ENCODE measurements around the gene PRUNE2. TPM values are rescaled to one million over a fixed set of nuclear protein-coding genes. Genes with fewer than 3 reads are reported as not detected.

PRUNE2 gene
- total and polyA plus RNA-seq, 9 of the 15 experiments (the other 6 are each of a cell fraction or from before 2014, with no cell fraction given) = 0.05 to 0.45 (median 0.18) TPM; not detected in 1

- TF ChIP-seq, protein P1, sequence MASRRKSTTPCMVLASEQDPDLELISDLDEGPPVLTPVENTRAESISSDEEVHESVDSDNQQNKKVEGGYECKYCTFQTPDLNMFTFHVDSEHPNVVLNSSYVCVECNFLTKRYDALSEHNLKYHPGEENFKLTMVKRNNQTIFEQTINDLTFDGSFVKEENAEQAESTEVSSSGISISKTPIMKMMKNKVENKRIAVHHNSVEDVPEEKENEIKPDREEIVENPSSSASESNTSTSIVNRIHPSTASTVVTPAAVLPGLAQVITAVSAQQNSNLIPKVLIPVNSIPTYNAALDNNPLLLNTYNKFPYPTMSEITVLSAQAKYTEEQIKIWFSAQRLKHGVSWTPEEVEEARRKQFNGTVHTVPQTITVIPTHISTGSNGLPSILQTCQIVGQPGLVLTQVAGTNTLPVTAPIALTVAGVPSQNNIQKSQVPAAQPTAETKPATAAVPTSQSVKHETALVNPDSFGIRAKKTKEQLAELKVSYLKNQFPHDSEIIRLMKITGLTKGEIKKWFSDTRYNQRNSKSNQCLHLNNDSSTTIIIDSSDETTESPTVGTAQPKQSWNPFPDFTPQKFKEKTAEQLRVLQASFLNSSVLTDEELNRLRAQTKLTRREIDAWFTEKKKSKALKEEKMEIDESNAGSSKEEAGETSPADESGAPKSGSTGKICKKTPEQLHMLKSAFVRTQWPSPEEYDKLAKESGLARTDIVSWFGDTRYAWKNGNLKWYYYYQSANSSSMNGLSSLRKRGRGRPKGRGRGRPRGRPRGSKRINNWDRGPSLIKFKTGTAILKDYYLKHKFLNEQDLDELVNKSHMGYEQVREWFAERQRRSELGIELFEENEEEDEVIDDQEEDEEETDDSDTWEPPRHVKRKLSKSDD (conservative IDR thresholded peaks at IDR 0.05; ENCODE audit: low read length) = no peak
- TF ChIP-seq SRSF3 (IDR thresholded peaks at IDR 0.05; ENCODE audit: insufficient read depth, low read length) (no peak), CSDE1 (IDR thresholded peaks at IDR 0.05) (no peak), ZFX (CRISPR knock-in tag; IDR thresholded peaks at IDR 0.05) (no peak)
These were observed 172.8 kb downstream of the PRUNE2 start (continued) for GRCh38 chr9:76733096-76733495.

DNA sequence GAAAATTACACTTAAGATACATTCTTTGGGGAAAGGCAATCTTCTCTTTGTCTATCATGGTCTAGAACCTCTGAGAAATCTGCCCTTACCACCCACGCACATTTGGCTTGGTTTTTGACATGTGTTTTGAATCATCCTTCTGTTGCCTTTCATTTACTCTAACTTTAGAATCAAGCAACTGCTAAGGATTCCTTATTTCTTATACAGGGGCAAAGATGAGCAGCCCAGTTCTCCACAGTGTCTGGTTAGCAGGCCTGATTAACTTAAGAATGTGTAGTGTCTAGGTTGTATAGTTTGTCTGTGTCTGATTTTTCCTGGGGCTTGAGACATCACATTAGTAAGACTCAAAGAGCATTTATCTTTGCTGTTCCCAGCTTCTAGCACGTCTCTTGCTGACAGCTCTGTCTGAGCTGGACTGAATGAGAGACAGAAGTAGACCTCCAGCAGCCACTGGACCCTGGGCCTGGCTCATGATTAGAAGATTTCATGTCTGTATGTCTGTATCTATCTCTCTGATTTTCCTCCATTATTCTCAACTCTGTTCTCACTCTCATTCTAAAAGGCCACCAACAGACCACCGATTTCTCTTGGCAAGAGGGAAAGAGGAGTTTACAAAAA lies 173.5 kb downstream of the PRUNE2 start:
- Histone ChIP-seq H3K79me2 (ENCODE audit: control insufficient read depth, insufficient read depth, low read length) (no peaks in the 10 kb centered on the region), H2AFZ (ENCODE audit: low read depth, low read length) (no peak overlapping the region), H3K4me2 (ENCODE audit: insufficient read depth, low read length) (no peak overlapping the region), H3K4me3 (no peak overlapping the region), H4K20me1 (replicated peaks; ENCODE audit: control insufficient read depth, insufficient read depth, low read length) (no peaks in the 10 kb centered on the region), H3K9me1 (ENCODE audit: control insufficient read depth, insufficient read depth, low read length) (no peaks in the 10 kb centered on the region), H3K27ac (ENCODE audit: extremely low read depth, low read depth, low read length) (no peak overlapping the region), H3K27me3 (ENCODE audit: control insufficient read depth in 2 of 2, insufficient read depth in 2 of 2, low read length in 2 of 2) (no peaks in the 10 kb centered on the region; a peak in 1 of 5 replicates), H3K4me1 (replicated peaks in 1 of 2; ENCODE audit: control insufficient read depth in 2 of 2, insufficient read depth in 2 of 2, low read length in 2 of 2) (no peaks in the 10 kb centered on the region), H3K9me3 (replicated peaks; ENCODE audit: control insufficient read depth, insufficient read depth, low read depth, low read length) (no peaks in the 10 kb centered on the region), H3K9ac (ENCODE audit: insufficient read depth in 1 of 2, low read depth in 2 of 2, low read length in 2 of 2) (no peak overlapping the region), H3K36me3 (ENCODE audit: control insufficient read depth, insufficient read depth, low read length) (no peaks in the 10 kb centered on the region)
- BruUV-seq (replicated peaks) = no TSS peak
- DNase-seq (ENCODE audit: extremely low read depth in 1 of 4, low spot score in 3 of 4) (no peak), FAIRE-seq (no peak), ATAC-seq (no peak)
- in situ Hi-C loops (cut with MboI) (no loop called here), intact Hi-C loops (cut with micrococcal nuclease) (no loop called here)
- ChIA-PET CTCF (ENCODE audit: low intra/inter-chr PET ratio) (no interaction called here), POLR2A (no interaction called here)
- 0% methylated on average over 3 of the region's 3 CpGs for WGBS (ENCODE audit: insufficient coverage, low coverage, missing lambda C conversion rate)
- no peak for TF ChIP-seq GABPB1 (CRISPR knock-in tag; IDR thresholded peaks at IDR 0.05)
- no peak for TF ChIP-seq KDM1A (IDR thresholded peaks at IDR 0.05)
- TF ChIP-seq BRD4 (IDR thresholded peaks at IDR 0.05) = no peak
- TF ChIP-seq CREB3 (tag; conservative IDR thresholded peaks at IDR 0.05; ENCODE audit: low read depth) = no peak
- TF ChIP-seq, protein P2, sequence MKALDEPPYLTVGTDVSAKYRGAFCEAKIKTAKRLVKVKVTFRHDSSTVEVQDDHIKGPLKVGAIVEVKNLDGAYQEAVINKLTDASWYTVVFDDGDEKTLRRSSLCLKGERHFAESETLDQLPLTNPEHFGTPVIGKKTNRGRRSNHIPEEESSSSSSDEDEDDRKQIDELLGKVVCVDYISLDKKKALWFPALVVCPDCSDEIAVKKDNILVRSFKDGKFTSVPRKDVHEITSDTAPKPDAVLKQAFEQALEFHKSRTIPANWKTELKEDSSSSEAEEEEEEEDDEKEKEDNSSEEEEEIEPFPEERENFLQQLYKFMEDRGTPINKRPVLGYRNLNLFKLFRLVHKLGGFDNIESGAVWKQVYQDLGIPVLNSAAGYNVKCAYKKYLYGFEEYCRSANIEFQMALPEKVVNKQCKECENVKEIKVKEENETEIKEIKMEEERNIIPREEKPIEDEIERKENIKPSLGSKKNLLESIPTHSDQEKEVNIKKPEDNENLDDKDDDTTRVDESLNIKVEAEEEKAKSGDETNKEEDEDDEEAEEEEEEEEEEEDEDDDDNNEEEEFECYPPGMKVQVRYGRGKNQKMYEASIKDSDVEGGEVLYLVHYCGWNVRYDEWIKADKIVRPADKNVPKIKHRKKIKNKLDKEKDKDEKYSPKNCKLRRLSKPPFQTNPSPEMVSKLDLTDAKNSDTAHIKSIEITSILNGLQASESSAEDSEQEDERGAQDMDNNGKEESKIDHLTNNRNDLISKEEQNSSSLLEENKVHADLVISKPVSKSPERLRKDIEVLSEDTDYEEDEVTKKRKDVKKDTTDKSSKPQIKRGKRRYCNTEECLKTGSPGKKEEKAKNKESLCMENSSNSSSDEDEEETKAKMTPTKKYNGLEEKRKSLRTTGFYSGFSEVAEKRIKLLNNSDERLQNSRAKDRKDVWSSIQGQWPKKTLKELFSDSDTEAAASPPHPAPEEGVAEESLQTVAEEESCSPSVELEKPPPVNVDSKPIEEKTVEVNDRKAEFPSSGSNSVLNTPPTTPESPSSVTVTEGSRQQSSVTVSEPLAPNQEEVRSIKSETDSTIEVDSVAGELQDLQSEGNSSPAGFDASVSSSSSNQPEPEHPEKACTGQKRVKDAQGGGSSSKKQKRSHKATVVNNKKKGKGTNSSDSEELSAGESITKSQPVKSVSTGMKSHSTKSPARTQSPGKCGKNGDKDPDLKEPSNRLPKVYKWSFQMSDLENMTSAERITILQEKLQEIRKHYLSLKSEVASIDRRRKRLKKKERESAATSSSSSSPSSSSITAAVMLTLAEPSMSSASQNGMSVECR (CRISPR knock-in tag; IDR thresholded peaks at IDR 0.05) = no peak
- no peak for TF ChIP-seq RFX5 (IDR thresholded peaks at IDR 0.05; ENCODE audit: low read depth, low read length)
- no peak for TF ChIP-seq ZZZ3 (IDR thresholded peaks at IDR 0.05)
- TF ChIP-seq ZNF408 (CRISPR knock-in tag; IDR thresholded peaks at IDR 0.05; ENCODE audit: low read depth) = no peak
- TF ChIP-seq ASH1L (IDR thresholded peaks at IDR 0.05; ENCODE audit: borderline replicate concordance, low read depth, partially characterized antibody) = no peak

All from K562 (cell line).